Fibroblast of pulmonary artery (primary cell): ENCODE data around the gene CCR5AS.

Experiments
- DNase-seq: peaks from one replicate; pipeline ENCODE4 v3.0.0-alpha.2; 2010; ENCODE audit warnings: low read depth
- H3K4me3 ChIP-seq: replicated peaks from 2 replicates; pipeline ENCODE4 v1.5.1; 2011; ENCODE audit warnings: low read depth, mild to moderate bottlenecking, control low read depth, low read length, moderate library complexity
- CTCF ChIP-seq: IDR thresholded peaks from 2 replicates; pipeline ENCODE4 v1.5.1; 2011; ENCODE audit warnings: mild to moderate bottlenecking, control low read depth, low read length, inconsistent platforms; ENCODE audit errors: missing control alignments

Gene CCR5AS

GRCh38 chr3:46400000-46400734, 6.7 kb downstream of the CCR5AS start:
- DNase-seq, result peak; percentile 72
- no peak overlapping the region for H3K4me3 ChIP-seq
- no peak for TF ChIP-seq CTCF

DNA sequence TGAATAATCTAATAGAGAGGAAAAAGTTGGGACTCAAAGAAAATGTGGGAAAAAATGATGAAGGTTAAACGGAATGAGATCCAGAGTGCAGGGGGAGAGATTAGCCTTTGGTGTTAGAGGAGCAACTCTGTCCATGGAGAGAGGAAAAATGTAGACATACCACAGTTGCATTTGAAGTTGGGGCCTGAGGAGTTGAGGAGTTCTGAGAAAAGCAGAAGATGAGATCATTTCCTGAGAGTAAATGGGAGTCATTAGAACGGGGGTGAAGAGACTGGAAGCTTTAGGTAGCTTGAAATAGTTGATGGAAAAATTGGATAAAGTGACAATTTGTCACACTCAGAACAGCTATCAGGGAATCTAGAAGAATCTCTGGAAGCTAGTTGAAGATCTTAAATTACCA, 7.3 kb downstream of the CCR5AS start:
- no peak overlapping the region for H3K4me3 ChIP-seq
- no peak for TF ChIP-seq CTCF
- peak; percentile 20 for DNase-seq

DNA sequence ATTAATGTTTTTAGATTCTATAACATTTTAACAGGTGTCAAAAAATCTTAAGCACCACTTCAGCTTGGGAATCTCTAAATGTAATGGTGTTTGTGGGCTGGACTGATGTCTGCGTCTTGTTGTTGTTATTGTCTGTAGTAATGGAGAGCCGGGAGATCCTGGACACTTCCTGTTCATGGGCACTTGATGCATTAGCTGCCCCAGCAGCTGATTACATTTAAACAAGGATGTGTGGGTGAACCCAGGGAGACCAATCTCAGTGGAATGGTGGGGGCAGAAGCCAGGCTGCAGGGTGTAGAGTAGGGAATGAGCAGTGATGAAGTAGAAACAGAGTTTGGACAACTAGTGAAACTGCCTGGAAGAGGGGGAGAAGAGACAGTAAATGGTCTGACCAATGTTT, 7.8 kb downstream of the CCR5AS start:
- no peak for TF ChIP-seq CTCF
- DNase-seq, result no peak
- H3K4me3 ChIP-seq, result no peak overlapping the region

DNA sequence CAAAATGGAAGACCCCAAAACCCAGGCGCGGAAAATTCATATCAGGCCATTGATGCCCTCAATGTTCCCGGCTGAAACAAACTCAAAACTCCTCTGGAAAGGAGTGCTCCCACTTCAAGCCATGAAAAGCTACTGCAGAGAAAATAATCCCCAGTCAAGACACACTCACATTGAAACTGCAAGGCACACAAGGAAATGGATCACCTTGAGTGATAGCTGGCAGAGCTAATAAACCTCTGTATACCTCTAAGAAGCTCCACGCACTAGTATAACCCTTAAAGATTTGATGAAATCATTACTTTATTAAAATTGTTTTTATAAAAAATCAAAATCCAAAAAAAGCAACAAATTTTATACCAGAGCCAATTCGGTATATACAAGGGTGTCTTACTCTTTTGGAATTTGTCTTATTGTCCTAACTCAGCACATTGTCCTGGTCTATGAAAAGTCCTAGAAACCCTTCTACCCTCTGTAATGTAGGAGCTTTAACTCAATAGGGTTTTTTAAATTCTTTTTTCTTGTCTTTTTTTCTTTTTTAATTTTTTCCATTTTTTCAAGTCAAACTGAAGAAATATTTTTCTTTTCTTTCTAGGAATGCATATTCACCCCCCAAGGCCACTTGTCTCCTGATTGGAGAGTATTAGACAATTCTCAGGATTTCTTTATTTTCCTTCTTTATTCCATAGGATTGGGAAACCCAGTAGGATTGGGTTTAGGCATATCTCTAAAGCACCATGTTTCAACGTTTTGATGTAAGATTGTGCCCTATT, 8.5 kb downstream of the CCR5AS start:
- no peak for TF ChIP-seq CTCF
- no peak overlapping the region for H3K4me3 ChIP-seq
- no peak for DNase-seq

- DNase-seq, result no peak
- no peak for TF ChIP-seq CTCF
- no peak overlapping the region for H3K4me3 ChIP-seq
Measured at GRCh38 chr3:46397111-46397510, 9.8 kb downstream of the CCR5AS start.

GRCh38 chr3:46395766-46396530, 10.9 kb downstream of the CCR5AS start:
- TF ChIP-seq CTCF, result no peak
- no peak for DNase-seq
- no peak overlapping the region for H3K4me3 ChIP-seq
